EH (cell line): ENCODE measurements around the gene HSD11B1L.

Experiments
- DNase-seq: peaks from one replicate; pipeline ENCODE4 v3.0.0-alpha.2; 2015; ENCODE audit warnings: low read depth

HSD11B1L gene

GRCh38 chr19:5680437-5681368 lies at the start of gene HSD11B1L, which contains the start of gene MICOS13:
HSD11B1L (plus strand) TSS chr19:5681027; CDS start chr19:5684833, 3,806 bp downstream.
MICOS13 (minus strand) TSS chr19:5680516; CDS start chr19:5680486, 30 bp downstream.
- peak; percentile 99 for DNase-seq

GRCh38 chr19:5631567-5632240 lies 49.1 kb upstream of the HSD11B1L start:
- no peak for DNase-seq

GRCh38 chr19:5632241-5632612 lies 48.6 kb upstream of the HSD11B1L start:
- no peak for DNase-seq

- DNase-seq = no peak
These were observed 48.2 kb upstream of the HSD11B1L start for GRCh38 chr19:5632657-5633056.

- no peak for DNase-seq
These were observed 45.4 kb upstream of the HSD11B1L start for GRCh38 chr19:5635427-5635826.

- peak; percentile 50 for DNase-seq
These were observed 42.9 kb upstream of the HSD11B1L start for GRCh38 chr19:5637971-5638370.

GRCh38 chr19:5641171-5641570 lies 39.7 kb upstream of the HSD11B1L start:
- DNase-seq = no peak

- no peak for DNase-seq
These were observed 38.6 kb upstream of the HSD11B1L start for GRCh38 chr19:5642204-5642603.

- no peak for DNase-seq
These were observed 37.8 kb upstream of the HSD11B1L start for GRCh38 chr19:5643060-5643459.

- DNase-seq = peak; percentile 48
These were observed 36.8 kb upstream of the HSD11B1L start for GRCh38 chr19:5644037-5644436.

- DNase-seq = no peak
These were observed 35.4 kb upstream of the HSD11B1L start for GRCh38 chr19:5645409-5645808.

GRCh38 chr19:5646703-5647102 lies 34.1 kb upstream of the HSD11B1L start:
- DNase-seq = no peak

- no peak for DNase-seq
These were observed 32.4 kb upstream of the HSD11B1L start for GRCh38 chr19:5648464-5648863.

- no peak for DNase-seq
These were observed 29.5 kb upstream of the HSD11B1L start for GRCh38 chr19:5651361-5651760.

GRCh38 chr19:5652261-5652660 lies 28.6 kb upstream of the HSD11B1L start:
- no peak for DNase-seq

GRCh38 chr19:5654931-5655330 lies 25.9 kb upstream of the HSD11B1L start:
- DNase-seq = no peak

GRCh38 chr19:5655412-5655811 lies 25.4 kb upstream of the HSD11B1L start:
- no peak for DNase-seq

- no peak for DNase-seq
These were observed 19.3 kb upstream of the HSD11B1L start for GRCh38 chr19:5661483-5661882.

- DNase-seq = no peak
These were observed 16.9 kb upstream of the HSD11B1L start for GRCh38 chr19:5663904-5664303.

- DNase-seq = no peak
These were observed 16.3 kb upstream of the HSD11B1L start for GRCh38 chr19:5664515-5664914.

- peak; percentile 76 for DNase-seq
These were observed 14.9 kb upstream of the HSD11B1L start for GRCh38 chr19:5665781-5666513.

- no peak for DNase-seq
These were observed 13.8 kb upstream of the HSD11B1L start for GRCh38 chr19:5666921-5667610.
